HL-60/S4 (cell line): ENCODE data around the gene WNK2.

Experiments used
- in situ Hi-C: fragments of 300-500 bp; cut with MboI; formaldehyde crosslinking; loops from 2 replicates; pipeline ENCODE4 v1.14.3; 2022; ENCODE audit warnings: low sequenced_read_pairs

The WNK2 gene

DNA sequence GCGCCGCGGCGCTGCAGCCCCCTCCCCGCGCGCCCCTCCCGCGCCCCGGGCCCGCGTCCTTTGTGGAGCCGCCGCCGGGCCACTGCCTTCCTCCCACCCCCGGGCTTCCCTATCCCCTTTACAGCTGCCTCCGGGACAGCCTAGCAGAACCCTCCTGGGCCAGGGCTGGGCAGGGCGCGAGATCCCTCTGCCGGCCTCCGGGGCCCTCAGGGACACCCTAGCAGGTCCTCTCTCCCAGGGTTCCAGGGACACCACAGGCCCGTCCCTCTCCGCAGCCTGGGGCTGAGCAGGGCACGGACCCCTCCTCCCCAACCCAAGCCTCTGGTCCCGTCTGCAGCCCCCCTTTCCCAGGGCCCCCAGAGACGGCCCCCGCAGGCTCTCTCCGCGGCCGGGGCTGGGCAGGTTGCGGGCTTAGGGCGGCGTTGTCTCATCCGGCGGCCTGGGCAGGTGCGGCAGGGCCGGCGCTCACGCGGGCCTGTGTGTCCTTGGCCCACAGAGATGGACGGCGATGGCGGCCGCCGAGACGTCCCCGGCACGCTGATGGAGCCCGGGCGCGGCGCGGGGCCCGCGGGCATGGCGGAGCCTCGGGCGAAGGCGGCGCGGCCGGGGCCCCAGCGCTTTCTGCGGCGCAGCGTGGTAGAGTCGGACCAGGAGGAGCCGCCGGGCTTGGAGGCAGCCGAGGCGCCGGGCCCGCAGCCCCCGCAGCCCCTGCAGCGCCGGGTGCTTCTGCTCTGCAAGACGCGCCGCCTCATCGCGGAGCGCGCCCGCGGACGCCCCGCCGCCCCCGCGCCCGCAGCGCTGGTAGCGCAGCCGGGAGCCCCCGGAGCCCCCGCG is 710 bp downstream of the WNK2 start:
- in situ Hi-C loops, result no loop called here

DNA sequence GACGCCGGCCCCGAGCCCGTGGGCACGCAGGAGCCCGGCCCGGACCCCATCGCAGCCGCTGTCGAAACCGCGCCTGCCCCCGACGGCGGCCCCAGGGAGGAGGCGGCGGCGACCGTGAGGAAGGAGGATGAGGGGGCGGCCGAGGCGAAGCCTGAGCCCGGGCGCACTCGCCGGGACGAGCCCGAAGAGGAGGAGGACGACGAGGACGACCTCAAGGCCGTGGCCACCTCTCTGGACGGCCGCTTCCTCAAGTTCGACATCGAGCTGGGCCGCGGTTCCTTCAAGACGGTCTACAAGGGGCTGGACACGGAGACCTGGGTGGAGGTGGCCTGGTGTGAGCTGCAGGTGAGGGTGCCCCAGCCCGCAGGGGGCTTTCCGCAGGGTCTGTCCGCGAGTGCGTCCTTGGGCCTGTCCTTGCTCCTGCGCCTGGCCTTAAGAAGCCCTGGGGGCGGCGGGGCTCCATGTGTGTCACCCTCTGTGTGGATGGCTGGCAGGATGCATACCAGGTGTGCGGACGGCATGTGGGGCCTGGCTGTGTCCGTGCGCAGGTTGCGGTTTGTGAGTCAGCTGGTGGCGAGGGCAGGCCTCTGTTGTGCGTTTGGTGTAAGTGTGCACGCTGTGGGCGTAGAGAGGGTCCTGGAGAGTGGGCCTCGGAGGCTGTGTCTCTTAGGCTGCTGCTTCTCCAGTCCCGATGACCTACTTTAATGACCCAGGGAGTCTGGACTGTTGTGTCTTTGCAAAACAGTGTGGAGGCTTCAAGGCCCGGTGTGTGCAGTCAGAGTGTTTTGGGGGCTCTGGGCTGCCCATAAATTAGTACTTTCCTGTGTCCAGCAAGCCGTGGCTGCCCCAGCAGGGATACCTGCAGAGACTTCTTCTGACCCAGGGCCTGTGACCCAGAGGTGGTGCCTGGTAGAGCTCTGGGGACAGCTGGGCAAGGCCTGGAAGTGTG is 1.6 kb downstream of the WNK2 start:
- in situ Hi-C loops, result no loop called here

DNA sequence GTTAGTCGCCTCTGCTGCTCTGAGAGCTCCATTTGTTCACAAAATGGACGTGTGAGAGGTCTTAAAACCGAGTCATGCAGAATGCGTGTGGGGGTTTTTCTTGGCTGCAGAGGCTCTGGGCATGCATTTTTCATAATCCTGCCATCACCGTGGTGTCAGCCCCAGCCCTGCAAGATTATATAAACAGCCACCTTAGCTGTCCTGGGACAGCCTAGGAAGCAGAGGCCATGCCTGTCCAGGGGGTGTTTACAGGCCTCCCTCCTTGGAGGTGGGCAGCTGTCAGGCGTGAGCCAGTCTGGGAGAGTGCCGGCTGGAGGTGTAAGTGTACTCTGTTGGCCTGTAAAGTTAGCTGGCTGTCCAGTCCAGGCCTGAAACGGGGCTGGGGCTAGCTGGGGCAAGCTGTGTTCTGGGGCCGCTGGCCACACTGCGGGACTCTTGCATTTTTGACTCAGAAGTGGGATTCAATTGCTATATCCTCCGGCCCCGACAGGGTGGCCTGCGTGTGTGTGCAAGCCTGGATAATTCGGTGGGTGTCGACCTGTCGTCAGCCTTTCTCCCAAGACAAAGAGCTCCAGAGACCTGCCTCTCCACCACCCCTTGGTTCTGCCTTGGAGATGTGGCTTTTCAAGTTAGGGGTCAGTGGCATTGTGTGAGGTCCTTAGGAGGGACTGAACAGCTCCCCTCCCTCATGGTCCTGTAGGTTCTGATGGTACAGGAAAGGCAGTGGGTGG is 2.4 kb downstream of the WNK2 start:
- in situ Hi-C loops, result no loop called here

DNA sequence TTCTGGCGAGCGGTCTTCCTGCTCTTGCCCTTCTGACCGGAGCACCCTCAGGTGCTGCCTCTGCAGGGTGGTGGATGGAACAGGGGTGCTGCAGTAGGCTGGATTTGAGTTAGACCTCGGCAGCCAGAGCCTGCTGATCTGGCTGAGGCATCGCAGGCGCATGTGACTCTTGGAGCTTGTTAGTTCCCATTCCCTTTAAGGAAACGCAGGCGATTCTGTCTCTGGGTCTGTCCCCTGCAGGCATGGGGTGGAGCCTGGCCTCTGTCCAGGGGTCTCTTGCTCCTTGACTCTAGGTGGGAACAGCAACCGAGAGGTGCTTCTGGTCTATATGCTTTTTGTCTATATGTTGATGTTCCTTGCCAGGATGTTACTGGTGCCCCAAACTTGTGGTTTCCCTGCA is 3.1 kb downstream of the WNK2 start:
- in situ Hi-C loops, result no loop called here

DNA sequence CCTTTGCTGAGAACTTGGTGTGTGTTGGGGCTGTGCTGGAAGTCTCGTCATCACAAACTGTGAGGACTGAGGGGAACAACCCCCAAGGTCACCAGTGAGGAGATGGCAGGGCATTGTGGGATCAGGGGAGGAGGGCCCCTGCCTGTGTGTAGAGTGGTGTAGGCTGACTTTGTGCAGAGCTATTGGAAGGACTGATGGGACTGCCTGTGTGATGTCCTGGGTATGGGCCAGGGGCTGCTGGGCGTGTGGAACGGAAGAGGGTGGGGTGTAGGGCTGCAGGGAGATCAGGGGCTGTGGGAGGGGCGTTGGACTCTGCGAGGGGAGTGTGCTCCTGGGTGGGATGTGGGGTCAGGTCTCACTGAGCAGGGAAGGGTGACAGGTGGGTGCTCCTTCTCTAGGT is 3.6 kb downstream of the WNK2 start:
- in situ Hi-C loops, result no loop called here

DNA sequence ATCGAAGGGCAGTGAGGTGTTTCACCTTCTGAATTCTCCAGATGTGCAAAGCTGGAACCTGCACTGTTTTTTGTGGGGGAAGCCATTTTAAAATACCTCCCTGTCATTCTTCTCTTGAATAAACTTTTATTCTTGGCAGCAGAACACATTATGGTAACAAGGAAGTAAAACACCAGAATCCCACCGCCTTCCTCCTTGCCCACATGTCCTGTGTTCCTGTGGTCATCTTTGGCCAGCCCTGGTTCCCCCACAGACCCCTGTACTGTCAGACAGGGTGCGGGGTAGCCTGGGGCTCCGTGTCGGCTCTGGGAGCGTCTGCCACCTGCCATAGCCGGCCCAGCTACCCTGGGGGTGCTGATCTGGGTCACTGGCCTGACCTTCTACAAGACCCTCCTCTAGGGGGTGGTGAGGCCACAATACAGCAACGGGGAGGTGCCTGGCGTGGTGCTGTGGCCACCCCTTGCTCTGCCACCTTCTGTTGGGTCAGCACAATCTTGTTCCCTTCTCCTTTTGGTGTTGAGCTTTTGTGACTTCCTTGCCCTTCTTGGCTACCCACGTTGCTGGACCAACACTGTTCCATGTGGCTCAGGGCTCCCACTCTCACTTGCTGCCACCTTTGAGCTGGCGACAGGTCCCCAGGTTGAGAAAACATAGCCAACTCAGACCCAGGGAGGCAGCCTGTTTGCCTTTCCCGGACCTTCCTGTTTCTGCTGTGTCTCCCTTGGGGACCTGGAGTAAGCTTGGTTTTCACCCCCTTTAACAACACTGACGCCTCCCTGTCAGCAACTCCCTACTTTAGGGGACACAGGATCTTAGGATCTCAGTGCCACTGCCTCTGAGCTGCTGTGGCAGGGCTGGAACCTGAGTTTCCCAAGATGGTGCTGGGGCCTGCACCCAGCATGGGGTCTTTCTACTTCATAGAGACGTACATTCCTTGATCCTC is 4.8 kb downstream of the WNK2 start:
- in situ Hi-C loops, result no loop called here

DNA sequence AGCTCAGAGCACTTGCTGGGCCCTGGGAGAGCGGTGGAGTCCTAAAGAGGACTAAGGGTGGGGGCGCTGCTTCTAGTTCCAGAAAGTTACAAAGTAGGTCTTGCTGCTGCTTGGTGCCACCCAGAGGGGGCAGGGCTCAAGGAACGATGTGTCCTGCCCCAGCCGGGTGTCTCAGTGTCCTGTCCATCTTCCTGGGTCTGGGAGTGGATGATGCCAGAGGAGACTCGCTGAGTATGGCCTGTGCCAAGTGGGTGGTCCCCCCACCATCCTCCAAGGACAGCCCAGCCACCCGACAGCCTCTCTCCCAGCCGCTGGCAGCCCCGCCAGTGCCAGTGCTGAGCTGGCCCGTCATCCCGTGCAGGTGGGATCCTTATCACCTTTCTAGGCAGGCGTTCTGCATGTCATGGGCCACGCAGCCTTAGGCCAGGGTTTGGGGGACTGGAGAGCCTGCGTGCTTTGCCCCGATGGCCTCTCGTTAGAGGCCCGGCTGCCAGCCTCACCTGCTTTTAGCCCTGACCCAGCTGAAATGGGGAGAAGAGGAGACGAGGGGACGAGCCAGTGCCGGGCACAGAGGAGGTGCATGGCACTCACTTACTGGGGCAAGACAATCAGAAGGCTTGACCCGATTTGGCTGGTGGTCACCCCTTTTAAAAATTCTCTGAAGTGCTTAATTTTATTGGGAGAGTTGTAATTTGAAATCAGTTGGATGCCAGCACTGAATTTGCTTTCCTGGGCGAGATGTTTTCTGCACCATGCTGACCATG is 5.6 kb downstream of the WNK2 start:
- in situ Hi-C loops, result no loop called here

DNA sequence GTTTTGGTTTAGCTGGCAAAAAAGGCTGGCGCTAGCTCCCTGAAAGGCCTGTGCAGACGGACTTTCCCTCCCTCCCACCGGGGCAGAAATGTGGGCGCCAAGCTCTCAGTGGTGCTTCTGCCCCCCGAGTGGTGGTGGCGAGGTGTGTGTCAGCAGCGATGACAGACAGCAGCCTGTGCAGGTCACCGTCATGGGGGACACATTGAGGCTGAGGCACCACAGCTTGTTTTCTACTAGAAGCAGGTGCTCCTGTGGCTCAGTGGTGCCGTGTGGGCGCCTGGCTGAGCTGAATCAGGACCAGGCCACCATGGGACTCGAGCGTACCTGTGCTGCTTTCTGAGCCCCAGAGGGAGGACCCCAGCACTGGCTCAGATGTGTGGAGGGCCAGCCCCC is 6.2 kb downstream of the WNK2 start:
- in situ Hi-C loops, result no loop called here

DNA sequence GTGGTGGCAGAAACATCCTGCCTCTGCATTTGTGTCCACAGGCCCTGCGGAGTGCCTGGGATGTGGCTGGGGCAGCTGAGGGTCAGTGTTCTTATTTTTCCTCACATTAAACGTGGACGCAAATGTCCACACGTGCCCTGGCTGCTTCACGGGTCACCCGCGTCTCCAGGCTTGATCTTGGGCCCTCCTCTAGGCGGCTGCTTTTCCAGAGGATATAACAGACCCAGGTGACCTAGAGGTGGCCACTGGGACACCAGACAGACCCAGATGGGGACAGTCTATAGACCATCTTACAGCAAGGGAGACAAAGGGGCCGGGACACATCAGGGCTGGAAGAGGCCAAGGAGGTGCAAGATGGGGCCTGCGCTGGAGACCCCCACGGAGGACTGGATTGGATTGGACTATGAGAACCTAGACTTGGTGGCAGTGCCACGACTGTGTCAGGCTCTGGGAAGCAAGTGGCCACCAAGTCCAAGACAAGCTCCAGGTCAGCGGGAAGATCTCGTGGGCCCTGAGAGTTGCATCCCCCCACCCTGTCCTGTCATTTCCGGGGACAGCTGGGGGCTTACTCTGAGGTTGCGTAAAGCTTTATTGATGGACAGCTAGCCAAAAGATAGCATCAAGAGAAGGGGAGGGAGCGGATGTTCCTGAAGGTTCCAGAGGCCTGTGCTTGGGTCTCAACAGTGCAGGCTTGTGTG is 6.9 kb downstream of the WNK2 start:
- in situ Hi-C loops, result no loop called here

DNA sequence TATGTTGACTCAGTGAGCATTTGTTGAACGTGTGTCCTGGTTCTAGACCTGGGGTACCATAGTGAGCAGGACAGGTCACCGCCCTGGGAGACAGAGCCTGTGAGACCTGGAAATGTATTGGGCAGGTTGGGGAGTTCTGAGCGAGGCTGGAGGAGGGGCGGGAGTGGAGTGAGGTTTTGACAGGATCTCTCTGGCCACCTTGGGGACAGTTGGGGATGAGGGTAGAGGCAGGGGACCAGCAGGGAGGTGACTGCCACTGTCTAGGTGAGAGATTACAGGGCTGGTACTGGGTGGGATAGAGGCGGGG is 7.4 kb downstream of the WNK2 start:
- in situ Hi-C loops, result no loop called here

DNA sequence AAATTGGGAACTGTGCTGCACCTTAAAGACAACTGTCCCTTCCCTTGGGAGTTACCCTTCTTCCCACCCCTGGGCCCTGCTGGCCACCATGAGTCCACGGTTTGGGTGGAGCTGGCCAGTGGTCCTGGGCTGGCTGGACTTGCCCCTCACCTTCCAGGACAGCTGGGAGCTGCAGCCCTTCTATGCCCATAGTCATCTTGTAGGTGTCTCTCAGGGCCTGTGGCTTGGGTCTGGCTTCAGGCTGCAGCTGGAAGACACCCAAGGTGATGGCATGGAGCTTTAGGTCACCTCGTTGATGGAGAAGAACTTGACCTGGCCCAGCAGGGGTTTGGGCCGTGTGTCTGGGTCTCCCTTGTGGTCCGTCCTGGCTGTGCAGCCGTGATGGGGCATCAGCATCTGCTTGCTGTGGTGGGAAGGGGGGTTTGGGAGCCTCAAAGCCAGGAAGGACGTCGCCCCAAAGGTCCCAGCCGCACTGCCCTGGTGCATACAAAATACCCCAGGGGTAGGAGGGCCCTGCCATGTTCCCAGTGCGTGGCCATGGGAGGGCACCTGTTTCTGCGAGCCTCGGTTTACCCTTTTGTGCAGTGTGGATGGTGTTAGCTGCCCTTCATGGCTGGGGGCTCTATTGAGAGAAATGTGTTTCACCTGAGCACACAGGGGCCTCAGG is 8.9 kb downstream of the WNK2 start:
- in situ Hi-C loops, result no loop called here

DNA sequence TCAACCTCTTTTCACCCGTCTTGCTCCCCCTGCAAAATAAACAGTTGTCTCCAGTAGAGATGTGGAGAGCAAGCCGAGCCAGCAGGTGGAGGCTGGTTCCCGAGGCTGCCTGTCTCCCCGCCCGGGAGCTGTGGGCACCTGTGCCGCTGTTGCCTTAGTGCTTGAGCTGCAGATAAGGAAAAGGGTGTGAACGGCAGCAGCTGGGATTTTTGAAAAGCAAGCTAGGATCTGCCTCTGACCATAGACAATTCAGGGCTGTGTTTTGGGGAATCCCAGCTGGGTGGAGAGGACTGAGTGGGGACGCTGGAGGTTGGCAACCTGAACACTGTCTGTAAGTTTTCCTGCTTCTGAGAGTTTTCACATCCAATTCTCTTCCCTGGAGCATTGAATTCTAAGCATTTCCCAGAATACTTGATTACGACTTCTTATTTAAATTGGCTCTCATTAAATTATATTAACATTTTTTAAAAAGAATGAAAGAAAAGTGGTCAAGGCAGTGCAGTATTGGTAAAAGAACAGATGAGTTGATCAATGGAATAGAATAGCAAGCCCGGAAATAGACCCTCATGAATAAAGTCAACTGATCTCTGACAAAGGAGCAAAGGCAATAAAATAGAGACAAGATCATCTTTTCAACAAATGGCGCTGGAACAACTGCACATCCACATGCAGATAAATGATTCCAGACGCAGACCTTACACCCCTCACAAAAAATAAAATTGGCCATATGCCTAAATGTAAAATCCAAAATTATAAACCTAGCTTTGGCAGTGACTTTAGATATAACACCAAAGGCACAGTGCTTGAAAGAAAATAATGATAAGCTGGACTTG is 9.7 kb downstream of the WNK2 start:
- in situ Hi-C loops, result no loop called here

DNA sequence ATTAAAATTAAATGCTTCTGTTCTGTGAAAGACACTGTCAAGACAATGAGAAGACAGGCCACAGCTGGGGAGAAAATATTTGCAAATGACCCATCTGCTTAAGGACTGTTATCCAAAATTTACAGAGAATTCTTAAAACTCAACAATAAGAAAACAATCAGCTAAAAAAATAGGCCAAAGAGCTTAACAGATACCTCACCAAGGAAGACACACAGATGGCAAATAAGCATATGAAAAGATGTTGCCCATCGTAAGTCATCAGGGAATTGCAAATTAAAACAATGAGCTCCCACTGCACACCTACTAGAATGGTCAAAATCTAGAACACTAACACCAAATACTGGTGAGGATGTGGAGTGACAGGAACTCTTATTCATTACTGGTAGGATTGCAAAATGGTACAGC is 10.3 kb downstream of the WNK2 start:
- in situ Hi-C loops, result no loop called here

DNA sequence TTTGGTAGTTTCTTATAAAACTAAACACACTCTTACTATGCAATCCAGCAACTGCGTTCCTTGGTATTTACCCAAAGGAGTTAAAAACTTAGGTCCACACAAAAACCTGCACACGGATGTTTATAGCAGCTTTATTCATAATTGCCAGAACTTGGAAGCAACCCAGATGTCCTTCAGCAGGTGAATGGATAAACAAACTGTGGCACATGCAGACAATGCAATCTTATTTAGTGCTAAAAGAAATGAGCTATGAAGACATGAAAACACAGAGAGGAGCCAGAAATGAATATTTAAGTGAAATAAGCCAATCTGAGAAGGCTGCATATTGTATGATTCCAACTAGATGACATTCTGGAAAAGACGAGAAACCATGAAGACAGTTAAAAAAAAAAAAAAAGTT is 10.7 kb downstream of the WNK2 start:
- in situ Hi-C loops, result no loop called here

DNA sequence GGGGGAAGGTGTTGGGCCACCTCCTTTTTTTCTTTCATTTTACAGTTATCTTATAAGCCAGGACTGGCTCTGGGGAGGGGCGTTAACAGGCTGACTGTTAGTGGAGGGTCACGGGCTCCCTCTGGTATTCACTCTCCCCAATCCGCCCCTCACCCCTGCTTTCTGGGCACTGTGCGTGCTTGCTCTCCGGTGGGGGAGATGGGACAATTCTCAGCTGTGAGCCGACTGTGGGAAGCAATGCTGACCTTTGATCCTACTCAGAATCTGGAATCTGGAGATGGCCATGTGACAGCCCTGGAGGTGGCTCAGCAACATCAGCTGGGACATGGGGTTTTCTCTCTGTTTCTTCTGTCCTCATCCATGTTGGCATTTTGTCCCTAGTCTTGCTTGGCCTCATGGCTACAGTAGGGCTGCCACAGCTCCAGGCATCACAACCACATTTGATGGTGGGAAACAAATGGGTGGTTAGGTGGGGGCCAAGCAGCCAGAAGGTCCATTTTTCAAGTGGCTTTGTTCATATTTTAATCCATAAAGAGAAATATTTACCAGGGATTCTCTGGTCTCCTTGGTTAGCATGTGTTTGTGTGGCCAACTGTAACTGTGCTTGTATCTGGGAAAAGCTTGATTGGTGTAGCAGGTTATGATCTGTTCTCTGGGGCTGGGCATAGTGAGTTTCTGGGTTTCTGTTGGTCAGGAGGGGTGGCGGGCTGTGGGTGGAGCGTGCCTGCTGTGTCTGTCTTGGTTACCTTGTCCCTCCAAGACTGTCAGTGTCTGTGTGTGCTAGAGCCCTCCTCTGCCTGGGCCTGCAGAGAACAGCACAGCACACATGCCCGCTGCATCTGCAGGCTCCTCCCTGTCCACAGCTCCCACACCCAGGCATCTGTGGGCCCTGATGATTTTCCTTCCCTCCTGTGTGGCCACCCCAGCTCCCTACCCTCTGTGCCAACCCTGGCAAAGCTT is 12.4 kb downstream of the WNK2 start:
- in situ Hi-C loops, result no loop called here

DNA sequence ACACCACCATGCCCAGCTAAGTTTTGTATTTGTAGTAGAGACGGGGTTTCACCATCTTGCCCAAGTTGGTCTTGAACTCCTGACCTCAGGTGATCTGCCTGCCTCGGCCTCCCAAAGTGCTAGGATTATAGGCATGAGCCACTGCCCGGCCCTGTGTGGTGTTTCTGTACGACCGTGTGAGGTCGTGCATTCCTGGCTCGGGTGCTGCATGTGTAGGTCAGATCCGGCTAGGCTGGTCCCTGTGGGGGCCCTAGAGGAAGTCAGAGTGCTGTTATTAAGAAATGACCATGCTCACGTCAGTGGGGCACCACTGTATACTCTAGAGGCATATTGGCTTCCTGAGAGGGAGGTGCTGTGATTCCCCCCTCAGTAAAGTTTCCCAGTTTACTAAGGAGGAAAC is 13.7 kb downstream of the WNK2 start:
- in situ Hi-C loops, result no loop called here
